ENCODE results near the gene NPAS1.
A peak's percentile ranks its signal among the peaks of the same experiment; 100 is the strongest.

The NPAS1 gene

GRCh38 chr19:47040869-47041268, 21.2 kb downstream of the NPAS1 start:
- TF ChIP-seq, protein P1, sequence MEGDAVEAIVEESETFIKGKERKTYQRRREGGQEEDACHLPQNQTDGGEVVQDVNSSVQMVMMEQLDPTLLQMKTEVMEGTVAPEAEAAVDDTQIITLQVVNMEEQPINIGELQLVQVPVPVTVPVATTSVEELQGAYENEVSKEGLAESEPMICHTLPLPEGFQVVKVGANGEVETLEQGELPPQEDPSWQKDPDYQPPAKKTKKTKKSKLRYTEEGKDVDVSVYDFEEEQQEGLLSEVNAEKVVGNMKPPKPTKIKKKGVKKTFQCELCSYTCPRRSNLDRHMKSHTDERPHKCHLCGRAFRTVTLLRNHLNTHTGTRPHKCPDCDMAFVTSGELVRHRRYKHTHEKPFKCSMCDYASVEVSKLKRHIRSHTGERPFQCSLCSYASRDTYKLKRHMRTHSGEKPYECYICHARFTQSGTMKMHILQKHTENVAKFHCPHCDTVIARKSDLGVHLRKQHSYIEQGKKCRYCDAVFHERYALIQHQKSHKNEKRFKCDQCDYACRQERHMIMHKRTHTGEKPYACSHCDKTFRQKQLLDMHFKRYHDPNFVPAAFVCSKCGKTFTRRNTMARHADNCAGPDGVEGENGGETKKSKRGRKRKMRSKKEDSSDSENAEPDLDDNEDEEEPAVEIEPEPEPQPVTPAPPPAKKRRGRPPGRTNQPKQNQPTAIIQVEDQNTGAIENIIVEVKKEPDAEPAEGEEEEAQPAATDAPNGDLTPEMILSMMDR (IDR thresholded peaks at IDR 0.05; ENCODE audit: insufficient read depth, low read length, poor library complexity, severe bottlenecking) = no peak
- no peak for DNase-seq (ENCODE audit: extremely low read depth, insufficient read length)
- H3K36me3 ChIP-seq (ENCODE audit: control insufficient read depth, insufficient read depth, low read length) = peaks cover 3% of the 10 kb centered on the region; the same call in 1 of the 2 replicates
- H3K4me3 ChIP-seq (replicated peaks; ENCODE audit: low read depth, low read length) = no peak overlapping the region
- no peaks in the 10 kb centered on the region for H3K27me3 ChIP-seq (replicated peaks; ENCODE audit: control insufficient read depth, insufficient read depth, low read length)

DNA sequence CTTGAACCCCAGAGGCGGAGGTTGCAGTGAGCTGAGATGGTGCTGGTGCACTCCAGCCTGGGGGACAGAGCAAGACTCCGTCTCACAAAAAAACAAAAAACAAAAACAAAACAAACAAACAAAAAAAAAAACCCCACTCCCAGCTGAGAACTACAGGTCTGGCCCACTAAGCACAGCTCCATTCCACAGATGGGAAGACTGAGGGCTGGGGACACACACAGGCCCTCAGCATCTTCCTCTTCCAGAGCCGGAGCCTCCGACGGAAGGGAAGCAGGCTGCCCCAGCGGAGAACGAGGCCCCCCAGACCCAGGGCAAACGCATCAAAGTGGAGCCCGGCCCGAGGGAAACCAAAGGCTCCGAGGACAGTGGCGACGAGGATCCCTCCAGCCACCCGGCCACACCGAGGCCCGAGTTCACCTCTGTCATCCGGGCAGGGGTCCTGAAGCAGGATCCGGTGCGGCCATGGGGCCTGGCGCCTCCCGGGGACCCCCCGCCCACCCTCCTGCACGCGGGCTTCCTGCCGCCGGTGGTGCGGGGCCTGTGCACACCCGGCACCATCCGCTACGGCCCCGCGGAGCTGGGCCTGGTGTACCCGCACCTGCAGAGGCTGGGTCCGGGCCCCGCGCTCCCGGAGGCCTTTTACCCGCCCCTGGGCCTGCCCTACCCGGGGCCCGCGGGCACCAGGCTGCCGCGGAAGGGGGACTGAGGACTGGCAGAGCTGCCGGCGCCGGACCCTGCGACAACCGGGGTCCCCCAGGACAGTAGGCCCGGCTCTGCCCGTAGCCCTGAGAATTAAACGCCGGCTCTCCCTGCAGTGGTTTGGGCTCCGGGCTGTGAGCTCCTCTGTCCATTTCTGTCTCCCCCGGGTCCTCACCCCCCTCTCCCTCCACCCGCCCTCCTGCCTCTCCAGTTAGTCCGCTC, 25.6 kb downstream of the NPAS1 start:
- Histone ChIP-seq H3K4me3 (replicated peaks; ENCODE audit: low read depth, low read length) (no peak overlapping the region), H3K27me3 (replicated peaks; ENCODE audit: control insufficient read depth, insufficient read depth, low read length) (no peaks in the 10 kb centered on the region), H3K36me3 (ENCODE audit: control insufficient read depth, insufficient read depth, low read length) (peaks cover 3% of the 10 kb centered on the region; the same call in 1 of the 2 replicates)
- TF ChIP-seq, protein P1 (IDR thresholded peaks at IDR 0.05; ENCODE audit: insufficient read depth, low read length, poor library complexity, severe bottlenecking) = no peak
- DNase-seq (ENCODE audit: extremely low read depth, insufficient read length) = no peak

GRCh38 chr19:47045867-47046470, 26.3 kb downstream of the NPAS1 start:
- Histone ChIP-seq H3K4me3 (replicated peaks; ENCODE audit: low read depth, low read length) (no peak overlapping the region), H3K27me3 (replicated peaks; ENCODE audit: control insufficient read depth, insufficient read depth, low read length) (no peaks in the 10 kb centered on the region), H3K36me3 (ENCODE audit: control insufficient read depth, insufficient read depth, low read length) (peaks cover 3% of the 10 kb centered on the region; the same call in 1 of the 2 replicates)
- TF ChIP-seq, protein P1 (IDR thresholded peaks at IDR 0.05; ENCODE audit: insufficient read depth, low read length, poor library complexity, severe bottlenecking) = no peak
- DNase-seq (ENCODE audit: extremely low read depth, insufficient read length) = no peak

DNA sequence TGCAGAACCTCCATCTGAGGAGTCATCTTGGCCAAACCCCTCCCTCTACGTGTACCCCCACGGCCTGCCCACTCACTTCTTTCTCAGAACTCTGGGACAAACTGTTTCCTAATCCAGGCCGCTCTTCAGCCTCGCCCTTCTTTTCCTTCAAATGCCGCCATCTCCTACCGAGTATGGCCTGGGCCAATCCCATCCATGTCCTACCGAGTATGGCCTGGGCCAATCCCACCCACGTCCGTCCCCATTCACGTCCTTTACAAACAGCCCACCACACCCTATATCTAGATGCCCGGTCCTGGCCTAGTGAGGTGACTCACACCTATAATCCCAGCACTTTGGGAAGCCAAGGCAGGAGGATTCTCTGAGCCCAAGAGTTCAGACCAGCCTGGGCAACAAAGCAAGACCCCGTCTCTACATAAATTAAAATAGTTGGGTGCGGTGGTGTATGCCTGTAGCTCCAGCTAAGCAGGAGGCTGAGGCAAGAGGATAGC, 27.7 kb downstream of the NPAS1 start:
- TF ChIP-seq, protein P1 (IDR thresholded peaks at IDR 0.05; ENCODE audit: insufficient read depth, low read length, poor library complexity, severe bottlenecking) = no peak
- no peak for DNase-seq (ENCODE audit: extremely low read depth, insufficient read length)
- H3K27me3 ChIP-seq (replicated peaks; ENCODE audit: control insufficient read depth, insufficient read depth, low read length) = no peaks in the 10 kb centered on the region
- H3K4me3 ChIP-seq (replicated peaks; ENCODE audit: low read depth, low read length) = peak overlapping the region; percentile 84
- peaks cover 3% of the 10 kb centered on the region; the same call in 1 of the 2 replicates for H3K36me3 ChIP-seq (ENCODE audit: control insufficient read depth, insufficient read depth, low read length)

DNA sequence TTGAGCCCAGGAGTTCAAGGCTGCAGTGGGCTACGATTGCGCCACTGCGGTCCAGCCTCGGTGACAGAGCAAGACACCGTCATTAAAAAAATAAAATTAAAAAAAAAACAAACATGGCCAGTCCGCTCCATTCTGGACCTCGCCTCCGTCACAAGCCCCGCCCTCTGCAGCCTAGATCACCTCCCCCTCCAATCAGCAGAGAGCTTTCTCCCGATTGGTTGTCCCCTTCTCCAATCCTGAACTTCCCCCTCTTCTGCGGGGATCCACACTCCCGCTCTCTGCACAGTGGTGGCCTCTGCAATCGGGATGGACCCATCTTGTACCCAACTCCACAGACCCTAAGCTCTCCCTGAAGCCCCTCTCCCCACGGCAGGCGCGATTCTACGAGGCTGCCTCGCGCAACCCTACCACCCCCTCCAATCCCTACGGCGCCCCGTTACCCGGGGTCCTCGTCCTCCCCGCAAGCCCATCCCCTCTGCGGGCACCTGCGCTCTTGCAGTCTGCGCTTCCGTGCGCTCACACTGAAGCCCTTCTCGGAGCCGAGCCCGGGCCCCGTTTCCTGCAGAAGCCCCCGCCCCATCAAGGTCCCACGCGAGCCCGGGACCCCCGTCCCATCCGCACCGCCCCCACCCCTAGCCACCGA, 28.2 kb downstream of the NPAS1 start:
- no peaks in the 10 kb centered on the region for H3K36me3 ChIP-seq (ENCODE audit: control insufficient read depth, insufficient read depth, low read length)
- TF ChIP-seq, protein P1 (IDR thresholded peaks at IDR 0.05; ENCODE audit: insufficient read depth, low read length, poor library complexity, severe bottlenecking) = no peak
- peak; percentile 80 for DNase-seq (ENCODE audit: extremely low read depth, insufficient read length)
- no peaks in the 10 kb centered on the region for H3K27me3 ChIP-seq (replicated peaks; ENCODE audit: control insufficient read depth, insufficient read depth, low read length)
- peak overlapping the region; percentile 84 for H3K4me3 ChIP-seq (replicated peaks; ENCODE audit: low read depth, low read length)

All from GM06990 (cell line).